Activated CD4-positive, CD25-positive, alpha-beta regulatory T cell treated with anti-CD3 and anti-CD28 coated beads, Interleukin-2, amount 50 U/mL, for 16 hours (primary cell): Measurements from ENCODE around the gene MTA2.
A peak's percentile ranks its signal among the peaks of the same experiment; 100 is the strongest.
"Not testable (repeated sequence)": the region's sequence is repeated elsewhere in the genome, so short reads cannot be mapped to it uniquely, and the experiment has no call there.

ENCODE experiments used
- DNase-seq: peaks from one replicate; pipeline ENCODE4 v3.0.0-alpha.2; 2020; ENCODE audit warnings: low read depth, low spot score

MTA2 gene

DNA sequence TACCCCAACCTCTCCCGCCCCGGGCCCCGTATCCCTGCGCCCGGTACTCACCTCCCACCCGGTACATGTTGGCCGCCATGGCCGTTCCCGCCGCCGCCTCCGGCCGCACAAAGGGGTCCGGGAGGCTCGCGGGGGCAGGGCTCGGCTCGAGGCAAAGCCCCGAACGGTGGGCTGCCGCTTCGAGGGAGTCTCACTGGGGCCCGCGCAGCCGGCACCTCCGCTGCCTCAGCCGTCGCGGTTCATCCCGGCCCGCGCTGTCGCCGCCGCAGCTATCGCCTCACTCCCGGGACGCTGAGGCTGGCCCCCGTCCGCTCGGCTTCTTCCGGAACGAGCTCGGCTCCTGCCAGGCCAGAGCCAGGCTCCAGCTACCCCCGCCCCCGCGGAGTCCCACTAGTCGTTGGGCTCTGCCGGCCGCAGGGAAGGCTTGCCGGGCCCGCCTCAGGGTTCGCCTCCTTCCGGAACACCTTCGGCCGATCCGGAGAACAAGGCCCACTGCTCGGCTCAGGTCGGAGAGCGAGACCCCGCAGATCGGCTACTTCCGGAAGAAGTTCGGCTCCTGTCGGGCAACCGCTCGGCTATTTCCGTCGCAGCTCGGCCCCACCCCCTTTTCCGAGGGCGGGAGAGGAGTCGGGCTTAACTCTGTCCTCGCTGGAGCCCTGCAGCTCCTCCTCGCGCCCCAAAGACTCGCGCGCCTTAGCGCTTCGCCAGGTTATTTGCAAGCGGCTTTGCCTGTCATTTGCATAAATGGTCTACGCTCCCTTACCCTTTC, at the start of gene MTA2:
MTA2 (minus strand) TSS at position 494 of the 769 bp plus-strand sequence; CDS start at position 79, 415 bp downstream.
- DNase-seq = peak; percentile 98

DNA sequence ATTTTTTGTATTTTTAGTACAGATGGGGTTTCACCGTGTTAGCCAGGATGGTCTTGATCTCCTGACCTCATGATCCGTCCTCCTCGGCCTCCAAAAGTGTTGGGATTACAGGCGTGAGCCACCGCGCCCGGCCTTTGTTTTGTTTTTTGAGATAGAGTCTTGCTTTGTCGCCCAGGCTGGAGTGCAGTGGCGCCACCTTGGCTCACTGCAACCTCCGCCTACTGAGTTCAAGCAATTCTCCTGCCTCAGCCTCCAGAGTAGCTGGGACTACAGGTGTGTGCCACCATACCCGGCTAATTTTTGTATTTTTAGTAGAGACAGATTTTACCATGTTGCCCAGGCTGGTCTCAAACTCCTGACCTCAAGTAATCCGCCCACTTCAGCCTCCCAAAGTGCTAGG, 48.6 kb upstream of the MTA2 start:
- not testable (repeated sequence) for DNase-seq

GRCh38 chr11:62649486-62649885, 47.8 kb upstream of the MTA2 start:
- DNase-seq = no peak

DNA sequence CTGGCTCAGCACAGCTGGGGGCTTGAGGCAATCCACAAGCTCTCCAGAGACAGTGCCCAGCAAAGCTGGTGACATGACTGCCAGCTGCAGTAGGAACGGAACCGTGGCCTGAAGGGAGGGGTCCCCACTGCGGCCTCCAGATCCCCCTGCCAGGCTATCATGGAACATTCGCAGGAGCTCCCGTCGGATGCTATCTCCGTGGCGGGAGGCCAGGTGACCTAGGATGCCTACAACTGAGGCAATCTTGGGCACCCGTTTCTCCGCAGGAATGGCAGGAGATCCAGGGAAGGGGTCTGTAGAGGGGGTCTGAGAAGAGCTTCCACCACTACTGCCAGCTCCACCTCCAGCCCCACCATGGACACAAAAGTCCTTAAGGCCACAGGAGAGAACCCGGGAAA, 47.3 kb upstream of the MTA2 start:
- DNase-seq = no peak

GRCh38 chr11:62648185-62648966, 46.7 kb upstream of the MTA2 start:
- no peak for DNase-seq

- DNase-seq = no peak
Measured at GRCh38 chr11:62647609-62648005, 45.9 kb upstream of the MTA2 start.

DNA sequence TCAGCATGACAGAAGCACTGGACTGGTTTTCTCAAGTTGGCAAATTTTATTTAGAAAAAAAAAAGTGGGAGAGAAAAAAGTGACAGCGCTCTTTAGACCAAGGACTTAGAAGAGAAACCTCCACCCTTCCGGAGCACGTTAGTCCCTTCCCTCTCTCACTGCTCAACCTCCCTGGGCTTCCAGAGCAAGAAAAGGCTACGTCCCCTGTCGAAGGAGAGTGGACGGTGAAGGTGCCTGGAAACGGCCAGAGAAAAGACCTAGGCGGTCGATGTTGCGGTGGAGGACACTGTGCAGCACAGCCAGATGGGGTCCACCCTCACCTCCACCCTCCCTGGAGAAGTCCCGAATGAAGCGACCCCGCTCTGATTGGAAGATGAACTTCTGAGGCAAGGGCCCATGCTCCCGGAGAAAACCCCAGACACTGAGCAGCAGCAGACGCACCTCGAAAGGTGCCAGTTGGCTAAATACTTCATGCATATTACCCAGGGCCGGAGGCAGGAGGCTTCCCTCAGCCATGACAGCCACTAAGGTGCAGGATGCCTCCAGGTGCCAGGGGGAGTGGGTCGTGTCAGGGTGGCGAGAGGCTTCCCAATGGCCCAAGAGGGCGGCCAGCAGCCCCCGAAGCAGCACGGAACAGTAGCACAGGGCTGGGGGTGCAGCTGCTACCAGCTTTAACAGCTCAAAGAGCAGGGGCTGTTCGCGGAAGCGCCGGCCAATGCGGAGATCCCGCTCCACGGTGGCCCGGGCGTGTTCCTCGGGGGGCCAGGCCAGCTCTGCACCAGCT, 45.4 kb upstream of the MTA2 start:
- no peak for DNase-seq

- peak; percentile 99 for DNase-seq
Measured at GRCh38 chr11:62645946-62646824, 44.5 kb upstream of the MTA2 start, which contains the start of gene GANAB. TSS of gene GANAB (minus strand) at chr11:62646613. CDS start at chr11:62646599, 14 bp downstream.

DNA sequence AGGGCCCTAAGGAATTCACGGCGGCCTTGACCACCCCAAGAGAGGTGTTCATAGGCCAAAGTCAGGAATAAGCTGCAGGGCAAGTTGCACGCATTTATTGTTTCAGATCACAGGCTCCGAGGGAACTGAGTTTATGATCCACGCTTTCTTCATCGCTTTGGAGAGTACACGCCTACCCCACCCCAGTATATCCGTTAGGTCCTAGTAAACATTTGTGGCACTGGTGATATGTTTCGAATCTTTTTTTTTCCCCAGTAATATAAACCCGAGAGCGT, 43.9 kb upstream of the MTA2 start:
- DNase-seq = no peak

DNA sequence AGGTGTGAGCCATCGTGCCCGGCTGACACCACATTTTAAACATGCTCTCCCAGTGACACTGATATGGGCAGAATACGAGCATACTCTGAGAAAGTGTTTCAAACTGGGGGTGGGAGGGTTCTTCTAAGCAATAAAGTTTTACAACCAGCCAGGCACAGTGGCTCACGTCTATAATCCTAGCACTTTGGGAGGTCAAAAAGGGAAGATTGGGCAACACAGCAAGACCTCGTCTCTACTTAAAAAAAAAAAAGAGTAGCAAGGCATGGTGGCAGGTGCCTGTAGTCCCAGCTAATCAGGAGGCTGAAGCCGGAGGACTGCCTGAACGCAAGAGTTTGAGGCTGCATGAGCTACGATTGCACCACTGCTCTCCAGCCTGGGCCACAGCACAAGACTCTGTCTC, 42.6 kb upstream of the MTA2 start:
- DNase-seq = no peak

DNA sequence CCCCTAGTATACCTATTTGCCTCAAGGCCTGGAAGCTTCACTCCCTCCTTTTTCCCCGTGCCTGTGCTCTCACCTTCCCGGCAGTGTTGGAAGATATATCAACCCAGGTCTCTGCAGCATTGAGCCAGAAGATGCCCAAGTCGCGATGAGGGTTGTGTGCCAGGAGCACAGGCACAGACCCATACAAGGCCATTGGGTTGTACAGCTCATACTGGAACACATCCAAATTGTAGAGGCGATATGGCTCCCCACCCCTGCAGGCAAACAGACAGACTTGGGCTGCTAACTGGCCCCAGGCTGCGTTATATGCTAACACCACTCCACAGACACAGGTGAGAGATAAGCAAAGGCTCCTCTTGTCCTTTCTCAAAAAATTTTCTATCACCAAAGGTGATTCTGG, 30.8 kb upstream of the MTA2 start:
- DNase-seq = no peak

DNA sequence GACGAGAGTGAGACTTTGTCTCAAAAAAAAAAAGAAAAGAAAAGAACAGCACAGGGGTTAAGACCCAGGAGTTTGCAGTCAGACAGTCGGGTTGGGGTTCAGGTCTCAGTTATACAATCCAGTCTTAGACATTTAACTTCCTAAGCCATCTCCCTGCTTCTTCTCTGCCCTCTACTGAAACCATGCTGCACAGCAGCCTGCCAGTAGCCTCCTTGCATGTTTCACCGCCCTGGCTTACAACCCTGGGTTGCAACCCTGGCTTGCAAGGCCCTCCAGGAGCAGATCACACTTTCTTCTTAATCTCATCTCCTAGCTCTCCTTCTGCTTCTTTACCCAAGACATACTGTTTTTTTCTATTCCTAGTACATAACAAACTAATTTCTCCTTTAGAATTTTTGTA, 26.0 kb upstream of the MTA2 start:
- DNase-seq = no peak

GRCh38 chr11:62622476-62623089, 20.9 kb upstream of the MTA2 start:
- no peak for DNase-seq

GRCh38 chr11:62621567-62622470, 20.2 kb upstream of the MTA2 start, which contains the start of gene B3GAT3:
TSS of gene B3GAT3 (minus strand) at chr11:62621986. CDS start at chr11:62621947, 39 bp downstream.
- peak; percentile 92 for DNase-seq

DNA sequence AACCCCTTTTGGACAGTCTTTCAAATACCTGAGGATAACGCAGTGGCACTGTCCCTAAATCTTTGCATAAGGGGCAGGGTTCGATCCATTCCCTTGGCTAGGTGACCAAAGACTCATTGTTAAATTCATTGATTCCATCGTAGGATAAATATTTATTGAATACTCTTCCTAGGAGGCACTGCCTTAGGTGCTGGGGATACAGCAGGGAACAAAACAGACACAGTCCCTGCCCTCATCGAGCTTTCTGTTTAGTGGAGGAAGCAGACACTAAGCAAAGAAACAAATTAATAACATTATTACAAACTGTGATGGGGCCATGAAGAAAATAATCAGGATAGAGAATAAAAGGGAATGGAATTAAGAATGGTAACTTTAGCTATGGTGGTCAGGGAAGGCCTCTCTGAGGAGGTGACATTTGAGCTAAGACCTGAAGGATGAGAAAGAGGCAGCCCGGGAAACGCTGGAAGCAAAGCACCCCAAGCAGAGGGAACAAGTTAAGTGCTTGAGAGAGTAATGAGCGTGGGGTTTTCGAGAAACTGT, 19.4 kb upstream of the MTA2 start:
- no peak for DNase-seq

DNA sequence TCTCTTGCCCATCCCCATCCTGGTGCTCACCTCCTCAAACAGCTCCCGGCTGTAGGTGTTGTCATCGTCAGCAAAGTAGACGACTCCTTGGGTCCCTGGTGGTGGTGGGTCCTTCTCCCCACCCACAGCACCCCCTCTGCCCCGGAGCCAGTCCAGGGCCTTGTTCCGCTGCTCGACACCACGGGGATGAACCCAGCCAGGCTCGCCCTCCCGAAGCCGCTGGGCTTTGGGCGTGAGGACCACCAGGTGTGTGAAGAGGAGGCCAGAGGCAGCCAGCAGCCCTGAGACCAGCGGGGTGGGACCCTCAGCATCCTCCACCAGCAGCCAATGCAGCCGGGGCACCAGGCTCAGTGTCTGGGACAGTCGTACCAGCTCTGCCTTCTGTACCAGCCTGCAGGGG, 15.3 kb upstream of the MTA2 start:
- DNase-seq = not testable (repeated sequence)

DNA sequence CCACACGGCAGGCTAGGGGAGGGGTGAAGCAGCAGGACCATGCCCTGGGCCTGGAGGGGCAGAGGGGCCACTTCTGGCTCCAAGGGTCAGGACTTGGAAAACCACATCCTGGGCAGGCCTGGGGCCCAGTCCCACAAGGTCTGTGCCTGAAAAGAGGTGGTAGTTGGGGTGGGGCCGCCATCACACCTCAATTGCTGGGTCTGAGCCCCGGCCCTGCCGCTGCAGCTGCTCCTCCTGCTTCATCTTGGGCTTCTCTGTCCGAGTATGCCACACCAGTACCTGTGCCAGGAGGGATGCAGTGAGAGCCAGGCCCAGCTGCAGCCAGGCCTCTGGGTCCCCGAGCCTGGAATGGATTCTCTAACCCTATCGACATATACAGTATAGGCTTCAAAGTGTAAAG, 13.9 kb upstream of the MTA2 start:
- DNase-seq = no peak

DNA sequence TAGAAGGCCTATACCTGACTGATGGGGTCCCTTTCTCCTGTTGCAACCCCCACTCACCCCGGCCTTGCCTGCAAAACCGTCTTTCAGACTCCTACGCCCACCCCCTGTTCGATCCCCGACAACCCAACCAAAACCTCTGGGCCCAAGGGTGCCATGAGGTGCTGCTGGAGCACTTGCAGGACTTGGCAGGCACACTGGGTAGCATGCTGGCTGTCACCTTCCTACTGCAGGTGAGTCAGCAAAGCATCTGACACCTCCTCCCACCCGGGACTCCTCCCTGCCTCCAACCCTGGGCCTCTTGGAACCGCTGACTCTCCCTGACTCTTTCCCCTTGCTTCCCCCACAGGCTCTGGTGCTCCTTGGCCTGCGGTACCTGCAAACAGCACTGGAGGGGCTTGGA, 12.6 kb upstream of the MTA2 start:
- DNase-seq = no peak

DNA sequence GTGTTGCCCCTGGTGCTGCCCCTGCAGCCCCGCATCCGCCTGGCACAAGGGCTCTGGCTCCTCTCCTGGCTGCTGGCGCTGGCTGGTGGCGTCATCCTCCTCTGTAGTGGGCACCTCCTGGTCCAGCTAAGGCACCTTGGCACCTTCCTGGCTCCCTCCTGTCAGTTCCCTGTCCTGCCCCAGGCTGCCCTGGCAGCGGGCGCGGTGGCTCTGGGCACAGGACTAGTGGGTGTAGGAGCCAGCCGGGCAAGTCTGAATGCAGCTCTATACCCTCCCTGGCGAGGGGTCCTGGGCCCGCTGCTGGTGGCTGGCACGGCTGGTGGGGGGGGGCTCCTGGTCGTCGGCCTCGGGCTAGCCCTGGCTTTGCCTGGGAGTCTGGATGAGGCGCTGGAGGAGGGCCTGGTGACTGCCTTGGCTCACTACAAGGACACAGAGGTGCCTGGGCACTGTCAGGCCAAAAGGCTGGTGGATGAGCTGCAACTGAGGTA, 11.7 kb upstream of the MTA2 start:
- no peak for DNase-seq
